Measurements from ENCODE around the gene SLCO3A1.

The SLCO3A1 gene

GRCh38 chr15:91876187-91876586 lies 22.7 kb downstream of the SLCO3A1 start:
- Histone ChIP-seq H3K36me3 (replicated peaks; ENCODE audit: low read depth, low read length) (no peaks in the 10 kb centered on the region), H3K4me3 (ENCODE audit: low read length) (no peak overlapping the region), H2AFZ (ENCODE audit: low read depth, low read length) (no peak overlapping the region), H3K27me3 (ENCODE audit: low read depth, low read length) (peaks cover 16% of the 10 kb centered on the region), H3K4me1 (ENCODE audit: low read length) (no peaks in the 10 kb centered on the region), H3K79me2 (ENCODE audit: low read length) (no peaks in the 10 kb centered on the region), H3K27ac (ENCODE audit: low read length) (no peak overlapping the region), H3K9ac (ENCODE audit: low read length) (no peak overlapping the region), H4K20me1 (ENCODE audit: insufficient read depth, low read length) (no peaks in the 10 kb centered on the region), H3K9me3 (ENCODE audit: insufficient read depth, low read length) (no peaks in the 10 kb centered on the region), H3K4me2 (ENCODE audit: low read length) (no peak overlapping the region)
- TF ChIP-seq EZH2phosphoT487 (IDR thresholded peaks at IDR 0.05; ENCODE audit: low read depth) (no peak), CTCF (IDR thresholded peaks at IDR 0.05; ENCODE audit: low read depth, low read length) (no peak)

GRCh38 chr15:91878319-91878870 lies 24.9 kb downstream of the SLCO3A1 start:
- H3K27ac ChIP-seq (ENCODE audit: low read length) = no peak overlapping the region
- no peak for TF ChIP-seq CTCF (IDR thresholded peaks at IDR 0.05; ENCODE audit: low read depth, low read length)
- no peak for TF ChIP-seq EZH2phosphoT487 (IDR thresholded peaks at IDR 0.05; ENCODE audit: low read depth)
- no peak overlapping the region for H3K9ac ChIP-seq (ENCODE audit: low read length)
- no peaks in the 10 kb centered on the region for H4K20me1 ChIP-seq (ENCODE audit: insufficient read depth, low read length)
- no peak overlapping the region for H2AFZ ChIP-seq (ENCODE audit: low read depth, low read length)
- no peak overlapping the region for H3K4me2 ChIP-seq (ENCODE audit: low read length)
- H3K36me3 ChIP-seq (replicated peaks; ENCODE audit: low read depth, low read length) = no peaks in the 10 kb centered on the region
- H3K4me1 ChIP-seq (ENCODE audit: low read length) = no peaks in the 10 kb centered on the region
- H3K79me2 ChIP-seq (ENCODE audit: low read length) = no peaks in the 10 kb centered on the region
- no peaks in the 10 kb centered on the region for H3K9me3 ChIP-seq (ENCODE audit: insufficient read depth, low read length)
- peaks cover 17% of the 10 kb centered on the region for H3K27me3 ChIP-seq (ENCODE audit: low read depth, low read length)
- no peak overlapping the region for H3K4me3 ChIP-seq (ENCODE audit: low read length)

DNA sequence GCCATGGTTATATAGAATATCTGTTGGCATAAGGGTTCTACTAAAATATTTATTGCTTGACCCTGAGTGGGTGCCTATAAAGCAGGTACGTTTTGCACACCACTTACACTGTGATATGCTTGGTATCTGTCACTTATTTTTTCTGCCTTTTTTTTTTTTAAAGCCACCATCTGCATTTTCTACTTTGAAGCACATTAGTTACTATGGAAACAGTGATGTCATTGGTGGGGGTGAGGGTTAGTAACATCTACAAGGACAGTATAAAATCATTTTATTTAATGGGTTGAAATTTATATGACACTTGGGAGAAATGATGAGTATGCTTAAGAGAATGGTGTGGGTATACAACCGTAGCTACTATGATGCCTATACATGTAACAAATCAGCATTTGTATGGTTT lies 25.6 kb downstream of the SLCO3A1 start:
- Histone ChIP-seq H2AFZ (ENCODE audit: low read depth, low read length) (no peak overlapping the region), H3K36me3 (replicated peaks; ENCODE audit: low read depth, low read length) (no peaks in the 10 kb centered on the region), H3K9ac (ENCODE audit: low read length) (no peak overlapping the region), H4K20me1 (ENCODE audit: insufficient read depth, low read length) (no peaks in the 10 kb centered on the region), H3K4me3 (ENCODE audit: low read length) (no peak overlapping the region), H3K9me3 (ENCODE audit: insufficient read depth, low read length) (no peaks in the 10 kb centered on the region), H3K79me2 (ENCODE audit: low read length) (no peaks in the 10 kb centered on the region), H3K27ac (ENCODE audit: low read length) (no peak overlapping the region), H3K27me3 (ENCODE audit: low read depth, low read length) (peaks cover 17% of the 10 kb centered on the region), H3K4me2 (ENCODE audit: low read length) (no peak overlapping the region), H3K4me1 (ENCODE audit: low read length) (no peaks in the 10 kb centered on the region)
- TF ChIP-seq EZH2phosphoT487 (IDR thresholded peaks at IDR 0.05; ENCODE audit: low read depth) (no peak), CTCF (IDR thresholded peaks at IDR 0.05; ENCODE audit: low read depth, low read length) (no peak)

GRCh38 chr15:91880373-91880772 lies 26.9 kb downstream of the SLCO3A1 start:
- Histone ChIP-seq H3K79me2 (ENCODE audit: low read length) (no peaks in the 10 kb centered on the region), H3K4me3 (ENCODE audit: low read length) (no peak overlapping the region), H2AFZ (ENCODE audit: low read depth, low read length) (no peak overlapping the region), H3K9ac (ENCODE audit: low read length) (no peak overlapping the region), H3K4me2 (ENCODE audit: low read length) (no peak overlapping the region), H3K9me3 (ENCODE audit: insufficient read depth, low read length) (no peaks in the 10 kb centered on the region), H3K27ac (ENCODE audit: low read length) (no peak overlapping the region), H3K27me3 (ENCODE audit: low read depth, low read length) (peaks cover 13% of the 10 kb centered on the region), H4K20me1 (ENCODE audit: insufficient read depth, low read length) (no peaks in the 10 kb centered on the region), H3K36me3 (replicated peaks; ENCODE audit: low read depth, low read length) (no peaks in the 10 kb centered on the region), H3K4me1 (ENCODE audit: low read length) (no peaks in the 10 kb centered on the region)
- TF ChIP-seq EZH2phosphoT487 (IDR thresholded peaks at IDR 0.05; ENCODE audit: low read depth) (no peak), CTCF (IDR thresholded peaks at IDR 0.05; ENCODE audit: low read depth, low read length) (no peak)
